Measurements from ENCODE around the gene MEAK7. TPM values are rescaled to one million over a fixed set of nuclear protein-coding genes. Genes with fewer than 3 reads are reported as not detected.
"Not testable (repeated sequence)": the region's sequence is repeated elsewhere in the genome, so short reads cannot be mapped to it uniquely, and the experiment has no call there.

MEAK7 gene
- total RNA-seq, 2 donors from 2014 or later, result 17.0 to 23.4 TPM

GRCh38 chr16:84527532-84528269 is 23.2 kb upstream of the MEAK7 start:
- H3K4me3 ChIP-seq, result no peak overlapping the region
- intact Hi-C loops (cut with DNase I), result no loop called here
- no peak overlapping the region for H3K9ac ChIP-seq (ENCODE audit: low read depth in 2 of 2, low read length in 2 of 2)
- H3K9me3 ChIP-seq, result no peaks in the 10 kb centered on the region
- H3K27me3 ChIP-seq, result no peaks in the 10 kb centered on the region
- TF ChIP-seq CTCF (IDR thresholded peaks at IDR 0.05), result no peak
- no peaks in the 10 kb centered on the region for H3K4me1 ChIP-seq
- DNase-seq, result no peak
- no peak overlapping the region for H3K27ac ChIP-seq
- no peaks in the 10 kb centered on the region for H3K36me3 ChIP-seq

GRCh38 chr16:84526794-84527531 is 22.5 kb upstream of the MEAK7 start:
- intact Hi-C loops (cut with DNase I), result no loop called here
- Histone ChIP-seq H3K36me3 (no peaks in the 10 kb centered on the region), H3K4me3 (no peak overlapping the region), H3K4me1 (no peaks in the 10 kb centered on the region), H3K27me3 (no peaks in the 10 kb centered on the region), H3K9ac (ENCODE audit: low read depth in 2 of 2, low read length in 2 of 2) (no peak overlapping the region), H3K9me3 (no peaks in the 10 kb centered on the region), H3K27ac (no peak overlapping the region)
- TF ChIP-seq CTCF (IDR thresholded peaks at IDR 0.05), result no peak
- DNase-seq, result no peak

DNA sequence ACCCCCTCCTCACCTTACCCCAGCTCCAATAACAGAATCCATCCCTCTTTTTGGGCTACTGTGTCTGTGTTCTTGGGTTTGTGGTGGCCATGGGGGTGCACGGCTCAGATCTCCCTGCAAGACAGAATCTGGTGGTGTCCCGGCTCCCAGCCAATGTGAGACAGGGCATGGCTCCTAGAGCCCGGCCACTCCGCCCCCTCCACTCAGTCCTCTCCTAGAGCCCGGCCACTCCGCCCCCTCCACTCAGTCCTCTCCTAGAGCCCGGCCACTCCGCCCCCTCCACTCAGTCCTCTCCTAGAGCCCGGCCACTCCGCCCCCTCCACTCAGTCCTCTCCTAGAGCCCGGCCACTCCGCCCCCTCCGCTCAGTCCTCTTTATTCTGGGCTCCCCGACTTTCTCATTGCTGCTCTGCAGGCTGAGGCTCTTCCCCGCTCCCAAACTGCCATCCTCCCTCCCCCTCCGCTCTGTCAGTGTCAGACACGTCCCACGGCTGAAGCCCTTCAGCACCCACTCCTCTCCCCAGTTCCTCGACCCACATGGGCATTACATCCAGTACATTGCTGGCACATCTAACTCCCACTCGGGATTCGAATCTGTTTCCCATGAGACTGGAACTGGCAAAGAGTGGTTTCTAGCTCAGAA is 20.6 kb upstream of the MEAK7 start:
- intact Hi-C loops (cut with DNase I); H3K9me3 ChIP-seq; H3K36me3 ChIP-seq; H3K27ac ChIP-seq; H3K9ac ChIP-seq (ENCODE audit: low read depth in 2 of 2, low read length in 2 of 2); DNase-seq; H3K27me3 ChIP-seq; H3K4me1 ChIP-seq; H3K4me3 ChIP-seq: not testable (repeated sequence)

DNA sequence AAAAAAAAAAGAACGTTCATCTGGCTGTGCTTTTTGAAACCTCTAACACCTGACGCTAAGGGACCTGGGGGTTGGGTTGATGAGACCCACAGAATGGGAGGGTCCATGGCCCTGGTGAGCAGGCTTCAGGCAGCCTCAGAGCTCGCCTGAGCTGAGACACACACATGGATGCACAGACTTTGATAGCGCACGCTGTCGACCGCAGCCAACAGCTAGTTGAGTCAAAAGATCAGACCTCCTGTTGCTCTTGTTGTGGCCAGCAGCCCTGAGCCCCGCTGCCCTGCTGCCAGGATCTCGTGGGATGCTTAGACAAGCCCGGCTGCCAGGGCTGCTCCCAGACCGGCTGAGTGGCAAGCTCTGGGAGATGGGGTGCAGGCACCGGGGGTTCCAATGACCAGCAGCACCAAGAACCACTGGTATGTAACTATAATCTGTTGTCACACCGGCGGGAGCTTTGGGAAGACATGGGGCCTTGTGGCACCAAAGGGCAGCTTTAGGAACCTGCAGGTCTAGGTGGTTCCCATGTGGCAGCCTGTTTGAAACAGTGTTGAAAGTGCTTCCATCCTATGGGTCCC is 20.0 kb upstream of the MEAK7 start:
- intact Hi-C loops (cut with DNase I), result no loop called here

GRCh38 chr16:84521497-84521770 is 17.0 kb upstream of the MEAK7 start:
- Histone ChIP-seq H3K9ac (ENCODE audit: low read depth in 2 of 2, low read length in 2 of 2) (no peak overlapping the region), H3K9me3 (no peaks in the 10 kb centered on the region), H3K4me1 (no peaks in the 10 kb centered on the region), H3K27me3 (no peaks in the 10 kb centered on the region), H3K27ac (no peak overlapping the region), H3K4me3 (no peak overlapping the region), H3K36me3 (no peaks in the 10 kb centered on the region)
- DNase-seq, result no peak
- intact Hi-C loops (cut with DNase I), result no loop called here
- no peak for TF ChIP-seq CTCF (IDR thresholded peaks at IDR 0.05)

More for the DNA sequence above, 20.0 kb upstream of the MEAK7 start:
- Histone ChIP-seq H3K9ac (ENCODE audit: low read depth in 2 of 2, low read length in 2 of 2) (no peak overlapping the region), H3K27ac (no peak overlapping the region), H3K36me3 (no peaks in the 10 kb centered on the region), H3K27me3 (no peaks in the 10 kb centered on the region), H3K4me3 (no peak overlapping the region), H3K4me1 (no peaks in the 10 kb centered on the region), H3K9me3 (no peaks in the 10 kb centered on the region)
- DNase-seq, result no peak
- no peak for TF ChIP-seq CTCF (IDR thresholded peaks at IDR 0.05)

All from colonic mucosa (tissue), 4 donors.